GM18517 (cell line): ENCODE results near the gene EFNA5.
"Not testable (repeated sequence)": the region's sequence is repeated elsewhere in the genome, so short reads cannot be mapped to it uniquely, and the experiment has no call there.

Experiments used
- ATAC-seq: cut with Tn5 transposase; IDR thresholded peaks from one replicate; pipeline ENCODE4 v1.9.1; 2021; ENCODE audit warnings: mild to moderate bottlenecking, moderate library complexity; ENCODE audit not compliant: unreplicated experiment

Gene EFNA5

GRCh38 chr5:107437154-107437553 is 233.6 kb downstream of the EFNA5 start:
- no peak for ATAC-seq

GRCh38 chr5:107436201-107436600 is 234.5 kb downstream of the EFNA5 start:
- ATAC-seq, result no peak

GRCh38 chr5:107435061-107435460 is 235.7 kb downstream of the EFNA5 start:
- no peak for ATAC-seq

GRCh38 chr5:107433646-107434045 is 237.1 kb downstream of the EFNA5 start:
- ATAC-seq, result not testable (repeated sequence)

- ATAC-seq, result no peak
These were observed 238.7 kb downstream of the EFNA5 start for GRCh38 chr5:107431998-107432397.

GRCh38 chr5:107431536-107431935 is 239.2 kb downstream of the EFNA5 start:
- no peak for ATAC-seq

- ATAC-seq, result no peak
These were observed 240.6 kb downstream of the EFNA5 start for GRCh38 chr5:107430071-107430625.

DNA sequence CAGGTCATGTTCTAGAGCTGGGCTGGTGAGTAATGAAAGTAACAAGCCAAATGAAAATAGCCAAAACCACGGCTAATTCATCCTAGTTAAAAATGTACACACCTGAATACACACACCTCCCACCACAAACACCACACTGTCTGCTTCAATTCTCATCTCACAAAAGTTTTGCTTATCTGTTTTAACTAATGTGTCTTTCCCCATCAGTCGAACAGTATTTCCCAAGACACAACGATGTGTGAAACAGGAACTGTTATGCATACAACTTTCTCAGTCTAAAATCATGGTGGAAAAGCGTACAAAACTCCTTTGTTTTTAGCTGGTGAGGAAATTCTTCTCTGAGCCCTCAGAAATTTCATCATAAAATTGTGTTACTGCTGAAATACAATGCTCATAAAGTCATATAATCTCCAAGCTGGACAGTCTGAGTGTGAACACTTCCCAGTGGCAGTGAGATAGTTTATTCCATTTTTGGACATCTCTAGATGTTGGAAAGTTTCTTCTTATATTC is 242.4 kb downstream of the EFNA5 start:
- ATAC-seq, result no peak

DNA sequence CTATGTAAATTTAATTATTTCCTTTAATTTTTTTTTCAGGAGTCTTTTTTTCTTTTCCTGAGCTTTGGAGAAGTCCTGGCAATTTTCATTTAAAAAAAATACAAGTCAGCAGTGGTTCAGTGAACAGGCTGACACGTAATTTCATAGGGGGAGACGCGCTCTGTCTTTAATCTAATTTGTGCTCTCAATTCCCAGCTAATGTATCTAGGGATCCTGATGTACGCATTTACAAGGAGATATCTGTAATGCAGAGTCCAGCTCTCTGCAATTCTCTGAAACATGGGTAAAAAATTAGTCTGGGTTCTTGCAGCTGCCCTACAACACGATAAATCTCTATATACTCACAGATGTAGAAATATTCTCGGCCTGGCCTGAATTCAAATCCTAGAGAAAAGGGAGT is 243.9 kb downstream of the EFNA5 start:
- no peak for ATAC-seq

DNA sequence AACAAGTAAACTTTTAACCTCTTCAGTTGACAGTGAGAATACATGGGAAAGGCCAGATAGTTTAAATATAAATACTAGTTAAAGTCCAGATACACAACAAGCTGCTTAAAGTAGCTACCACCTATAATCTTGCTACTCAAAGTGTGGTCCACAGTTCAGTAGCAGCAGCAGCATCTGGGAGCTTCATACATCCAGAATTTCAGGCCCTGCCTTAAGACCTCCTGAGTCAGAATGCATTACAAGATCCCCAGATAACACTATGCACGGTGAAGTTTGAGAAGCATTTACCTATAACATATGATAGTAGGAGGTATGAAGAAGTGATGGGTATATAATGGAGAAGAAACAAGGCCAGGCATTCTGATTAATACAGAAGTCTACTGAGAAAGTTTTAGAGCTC is 244.5 kb downstream of the EFNA5 start:
- ATAC-seq, result no peak

DNA sequence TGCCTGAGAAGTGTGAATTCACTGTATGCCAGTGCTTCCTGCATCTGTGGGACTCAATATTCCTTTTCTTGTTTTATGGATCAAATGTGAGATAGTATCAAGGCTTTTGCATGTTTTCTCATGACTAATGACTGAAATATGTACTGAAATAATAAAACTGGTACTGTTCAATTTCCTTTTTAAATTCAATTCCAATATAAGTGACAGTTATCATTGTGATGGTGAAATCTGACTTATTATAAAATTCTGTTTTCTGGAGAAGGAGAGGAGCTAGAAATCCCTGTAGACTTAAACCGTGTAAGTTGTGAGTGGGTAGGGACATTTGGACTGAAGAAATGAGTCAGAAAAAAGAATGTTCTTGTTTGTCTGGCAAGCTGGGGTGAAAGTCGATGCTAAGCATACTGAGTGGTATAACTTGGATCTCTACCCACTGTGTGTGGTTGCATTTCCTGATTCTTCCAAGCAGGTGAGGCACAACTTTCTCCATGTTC is 245.2 kb downstream of the EFNA5 start:
- no peak for ATAC-seq

- no peak for ATAC-seq
These were observed 246.2 kb downstream of the EFNA5 start for GRCh38 chr5:107424491-107424890.

- ATAC-seq, result no peak
These were observed 248.2 kb downstream of the EFNA5 start for GRCh38 chr5:107422494-107422893.

DNA sequence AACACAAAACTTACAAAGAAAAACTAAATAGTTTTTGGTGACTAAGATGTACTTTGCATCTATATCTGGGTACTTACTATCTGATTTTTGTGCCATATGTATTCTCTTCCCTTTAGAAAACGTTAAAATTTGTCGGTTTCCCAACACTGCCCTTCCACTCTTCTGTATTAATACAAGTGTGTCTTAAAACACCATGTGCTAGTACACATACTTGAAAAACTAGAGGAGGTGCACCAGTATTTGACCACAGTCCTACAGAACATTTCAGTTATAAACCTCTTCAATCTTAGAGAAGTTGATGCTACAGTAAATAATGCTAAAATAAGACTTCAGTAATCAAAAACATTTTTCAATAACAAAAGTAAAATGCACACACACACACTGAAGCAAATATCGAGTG is 251.2 kb downstream of the EFNA5 start:
- ATAC-seq, result no peak

DNA sequence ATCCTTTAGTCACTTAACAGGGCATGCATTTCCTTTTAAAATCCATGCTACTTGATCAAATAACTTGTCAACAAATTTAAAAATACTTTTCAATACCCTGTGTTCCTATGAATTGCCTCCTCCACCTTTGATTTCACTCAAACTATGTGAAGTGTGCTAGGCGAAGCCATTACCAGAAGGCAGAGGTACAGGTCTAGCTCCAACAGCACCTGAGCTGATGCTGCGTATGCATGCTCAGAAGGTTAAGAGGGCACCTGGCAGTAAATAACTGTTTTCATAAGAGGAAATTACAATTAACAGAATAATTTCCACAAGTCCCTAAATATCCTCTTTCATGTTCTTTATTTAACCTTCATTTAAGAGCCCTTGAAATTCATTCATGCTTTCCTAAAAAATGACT is 251.8 kb downstream of the EFNA5 start:
- ATAC-seq, result no peak

DNA sequence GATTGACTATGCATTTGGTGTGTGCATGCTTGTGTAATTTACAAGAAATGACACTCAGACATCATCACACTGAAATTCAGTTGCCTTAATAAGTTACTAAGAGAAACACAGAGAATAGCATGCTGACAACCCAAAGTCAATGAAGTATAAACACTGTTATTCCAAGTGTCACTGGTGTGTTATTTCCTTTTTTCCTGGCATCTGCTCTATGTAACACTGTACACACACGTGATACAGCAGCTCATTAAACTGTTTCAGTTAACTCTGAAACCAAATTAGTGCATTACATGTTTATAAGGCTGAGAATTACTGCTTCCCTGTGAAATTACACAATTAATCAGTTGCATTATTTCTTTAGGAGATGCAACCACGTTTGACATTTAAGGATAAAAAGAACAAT is 252.7 kb downstream of the EFNA5 start:
- ATAC-seq, result no peak

DNA sequence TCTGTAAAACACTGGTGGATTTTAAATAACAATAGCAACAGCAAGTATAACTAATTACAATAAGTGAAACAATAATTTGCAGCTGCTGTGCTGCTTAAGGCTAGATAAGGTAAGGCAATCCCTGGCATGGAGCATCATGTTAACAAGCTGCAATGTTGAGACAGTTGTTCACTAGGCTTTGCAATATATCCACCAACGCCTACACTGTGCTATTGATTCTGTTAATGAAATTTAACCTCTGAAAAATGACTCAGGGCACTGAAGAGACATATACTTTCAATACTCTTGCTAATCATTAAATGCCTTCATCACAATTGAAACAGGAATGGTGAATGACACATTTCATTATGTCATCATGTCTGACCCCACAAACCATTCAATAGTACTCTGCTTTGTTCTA is 255.0 kb downstream of the EFNA5 start:
- ATAC-seq, result no peak

GRCh38 chr5:107414802-107415201 is 255.9 kb downstream of the EFNA5 start:
- ATAC-seq, result no peak

DNA sequence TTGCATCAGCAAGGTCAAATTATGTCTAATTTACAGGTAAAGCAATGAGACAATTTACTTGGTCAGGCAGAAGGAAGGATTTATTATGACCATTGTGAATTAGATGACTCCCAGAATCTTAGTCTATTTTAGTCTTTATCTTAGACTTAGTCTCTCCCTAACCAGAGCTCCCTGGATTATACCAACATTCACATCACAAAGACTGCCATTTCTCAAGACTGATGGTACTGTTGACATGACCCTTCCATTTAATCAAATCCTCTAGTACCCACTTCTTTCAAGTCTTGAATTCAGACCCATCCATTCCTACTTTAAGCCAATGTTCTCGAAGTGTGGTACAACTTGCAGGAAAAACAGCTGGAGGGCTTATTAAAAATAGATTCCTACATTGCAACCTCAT is 257.0 kb downstream of the EFNA5 start:
- no peak for ATAC-seq

- no peak for ATAC-seq
These were observed 262.2 kb downstream of the EFNA5 start for GRCh38 chr5:107408564-107408963.

DNA sequence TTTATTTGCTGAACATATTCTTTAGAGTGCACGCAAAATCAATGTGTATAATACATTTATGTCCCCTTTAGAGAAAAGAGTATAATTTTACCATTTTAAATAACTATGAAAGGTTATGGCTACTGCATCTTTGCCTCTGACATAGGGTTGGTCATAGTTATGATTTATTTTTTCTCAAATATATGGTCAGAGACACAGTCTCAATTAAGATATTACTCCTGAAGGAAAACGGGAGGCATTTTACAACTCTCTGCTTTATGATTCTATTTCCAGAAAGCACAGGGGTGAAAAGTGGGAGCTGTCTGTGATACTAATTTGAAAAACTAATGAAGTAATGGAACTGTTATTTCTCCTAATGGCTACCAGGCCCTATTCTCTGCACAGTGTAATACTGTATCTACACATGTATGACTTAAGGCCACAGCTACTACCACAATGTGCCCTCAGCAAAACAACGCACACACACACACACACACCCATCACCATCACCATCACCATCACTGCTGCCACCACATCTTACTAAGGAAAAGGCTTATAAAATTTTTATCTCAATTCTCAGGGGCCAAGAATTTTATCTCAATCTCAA is 262.9 kb downstream of the EFNA5 start:
- no peak for ATAC-seq

DNA sequence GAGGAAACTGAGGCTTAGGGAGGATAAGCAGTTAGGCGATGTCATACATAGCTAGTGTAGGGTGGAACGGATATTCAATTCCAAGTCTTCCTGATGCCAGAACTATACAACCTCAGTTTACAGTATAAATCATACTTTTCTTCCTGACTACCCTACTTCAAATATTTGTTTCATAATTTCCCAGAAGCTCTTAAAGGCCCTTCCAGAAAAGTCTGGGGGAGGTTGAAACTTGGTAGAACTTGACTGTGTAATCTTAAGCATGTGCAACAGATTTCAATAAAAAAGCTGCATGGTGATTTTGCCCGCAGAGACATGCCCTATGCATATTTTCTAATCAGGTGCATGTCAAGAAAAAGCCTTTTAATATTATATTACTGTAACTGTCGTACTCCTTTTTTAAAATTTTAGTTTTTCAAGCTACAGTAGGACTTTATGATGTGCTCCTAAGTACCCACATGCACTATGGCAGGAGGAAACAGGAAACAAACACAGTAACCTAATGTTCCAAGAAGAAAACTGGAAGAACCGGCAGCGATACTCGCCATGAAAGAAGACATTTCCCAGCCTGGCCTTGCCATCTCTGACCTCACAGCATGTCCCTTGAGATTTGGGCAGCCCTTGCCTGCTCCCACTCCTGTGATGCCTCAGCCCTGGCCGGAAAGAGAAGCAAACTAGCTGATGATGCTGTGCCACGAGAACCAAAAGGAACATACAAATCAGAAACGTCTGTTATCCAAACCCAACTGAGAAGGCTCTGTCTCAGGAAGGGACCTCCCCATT is 266.0 kb downstream of the EFNA5 start:
- ATAC-seq, result no peak
